Measurements from ENCODE around the gene CPED1. TPM values are rescaled to one million over a fixed set of nuclear protein-coding genes. Genes with fewer than 3 reads are reported as not detected.
"Not testable (repeated sequence)": the region's sequence is repeated elsewhere in the genome, so short reads cannot be mapped to it uniquely, and the experiment has no call there.

The CPED1 gene
- total RNA-seq, 1 donor from 2014 or later, result 3.9 TPM

GRCh38 chr7:121219026-121219425 lies 230.5 kb downstream of the CPED1 start:
- no peak overlapping the region for H3K4me3 Mint-ChIP-seq (ENCODE audit: unreplicated experiment)
- H3K4me1 Mint-ChIP-seq (ENCODE audit: unreplicated experiment), result peaks cover 6% of the 10 kb centered on the region
- peaks cover 8% of the 10 kb centered on the region for H3K9me3 Mint-ChIP-seq (ENCODE audit: unreplicated experiment)
- DNase-seq (ENCODE audit: extremely low spot score, unreplicated experiment), result no peak
- H3K36me3 Mint-ChIP-seq (ENCODE audit: unreplicated experiment), result peaks cover 7% of the 10 kb centered on the region
- H3K27ac Mint-ChIP-seq (ENCODE audit: unreplicated experiment), result no peak overlapping the region
- H3K27me3 Mint-ChIP-seq (ENCODE audit: unreplicated experiment), result no peaks in the 10 kb centered on the region
- TF ChIP-seq CTCF (IDR thresholded peaks at IDR 0.05), result no peak

DNA sequence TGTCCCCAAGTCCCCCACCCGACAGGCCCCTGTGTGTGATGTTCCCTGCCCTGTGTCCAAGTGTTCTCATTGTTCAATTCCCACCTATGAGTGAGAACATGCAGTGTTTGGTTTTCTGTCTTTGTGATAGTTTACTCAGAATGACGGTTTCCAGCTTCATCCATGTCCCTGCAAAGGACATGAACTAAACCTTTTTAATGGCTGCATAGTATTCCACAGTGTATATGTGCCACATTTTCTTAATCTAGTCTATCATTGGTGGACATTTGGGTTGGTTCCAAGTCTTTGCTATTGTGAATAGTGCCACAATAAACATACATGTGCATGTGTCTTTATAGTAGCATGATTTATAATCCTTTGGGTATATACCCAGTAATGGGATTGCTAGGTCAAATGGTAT lies 232.6 kb downstream of the CPED1 start:
- H3K4me3 Mint-ChIP-seq (ENCODE audit: unreplicated experiment); H3K4me1 Mint-ChIP-seq (ENCODE audit: unreplicated experiment); H3K36me3 Mint-ChIP-seq (ENCODE audit: unreplicated experiment); H3K27ac Mint-ChIP-seq (ENCODE audit: unreplicated experiment); DNase-seq (ENCODE audit: extremely low spot score, unreplicated experiment); H3K9me3 Mint-ChIP-seq (ENCODE audit: unreplicated experiment); H3K27me3 Mint-ChIP-seq (ENCODE audit: unreplicated experiment): not testable (repeated sequence)

DNA sequence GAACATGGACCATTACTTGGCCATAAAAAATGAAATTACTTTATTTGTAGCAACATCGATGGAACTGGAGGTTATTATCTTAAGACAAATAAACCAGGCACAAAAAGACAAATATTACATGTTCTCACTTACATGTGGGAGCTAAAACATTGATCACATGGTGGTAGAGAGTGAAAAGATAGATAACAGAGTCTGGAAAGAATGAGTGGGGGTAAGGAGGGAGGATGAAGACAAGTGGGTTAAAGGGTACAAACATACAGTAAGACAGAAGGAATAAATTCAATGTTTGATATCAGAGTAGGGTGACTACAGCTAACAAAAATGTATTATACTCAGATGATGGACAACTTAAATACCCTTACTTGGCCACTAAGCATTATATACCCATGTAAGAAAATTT lies 240.3 kb downstream of the CPED1 start:
- DNase-seq (ENCODE audit: extremely low spot score, unreplicated experiment), result no peak
- no peak for TF ChIP-seq CTCF (IDR thresholded peaks at IDR 0.05)
- Mint-ChIP-seq H3K9me3 (ENCODE audit: unreplicated experiment) (peaks cover 3% of the 10 kb centered on the region), H3K36me3 (ENCODE audit: unreplicated experiment) (peaks cover 5% of the 10 kb centered on the region), H3K27me3 (ENCODE audit: unreplicated experiment) (no peaks in the 10 kb centered on the region), H3K4me1 (ENCODE audit: unreplicated experiment) (peaks cover 12% of the 10 kb centered on the region), H3K27ac (ENCODE audit: unreplicated experiment) (no peak overlapping the region), H3K4me3 (ENCODE audit: unreplicated experiment) (no peak overlapping the region)

- Mint-ChIP-seq H3K4me1 (ENCODE audit: unreplicated experiment) (peaks cover 20% of the 10 kb centered on the region), H3K36me3 (ENCODE audit: unreplicated experiment) (peaks cover 3% of the 10 kb centered on the region), H3K4me3 (ENCODE audit: unreplicated experiment) (no peak overlapping the region), H3K27me3 (ENCODE audit: unreplicated experiment) (no peaks in the 10 kb centered on the region), H3K27ac (ENCODE audit: unreplicated experiment) (no peak overlapping the region), H3K9me3 (ENCODE audit: unreplicated experiment) (no peaks in the 10 kb centered on the region)
- no peak for DNase-seq (ENCODE audit: extremely low spot score, unreplicated experiment)
- TF ChIP-seq CTCF (IDR thresholded peaks at IDR 0.05), result no peak
Observed at GRCh38 chr7:121235201-121235600, 246.7 kb downstream of the CPED1 start.

GRCh38 chr7:121237601-121238000 lies 249.1 kb downstream of the CPED1 start:
- H3K36me3 Mint-ChIP-seq (ENCODE audit: unreplicated experiment), result peaks cover under 1% of the 10 kb centered on the region

More at GRCh38 chr7:121237601-121238000, 249.1 kb downstream of the CPED1 start:
- H3K27ac Mint-ChIP-seq (ENCODE audit: unreplicated experiment), result no peak overlapping the region
- no peak for DNase-seq (ENCODE audit: extremely low spot score, unreplicated experiment)
- no peak overlapping the region for H3K4me3 Mint-ChIP-seq (ENCODE audit: unreplicated experiment)
- no peaks in the 10 kb centered on the region for H3K9me3 Mint-ChIP-seq (ENCODE audit: unreplicated experiment)
- H3K4me1 Mint-ChIP-seq (ENCODE audit: unreplicated experiment), result peaks cover 14% of the 10 kb centered on the region
- no peak for TF ChIP-seq CTCF (IDR thresholded peaks at IDR 0.05)
- no peaks in the 10 kb centered on the region for H3K27me3 Mint-ChIP-seq (ENCODE audit: unreplicated experiment)

Data from osteocyte (in vitro differentiated cells).